HL-60/S4 (cell line): ENCODE results near the gene BLZF1.
"Not testable (repeated sequence)": the region's sequence is repeated elsewhere in the genome, so short reads cannot be mapped to it uniquely, and the experiment has no call there.

ENCODE experiments used
- in situ Hi-C: fragments of 300-500 bp; cut with MboI; formaldehyde crosslinking; loops from 2 replicates; pipeline ENCODE4 v1.14.3; 2022; ENCODE audit warnings: low sequenced_read_pairs

The BLZF1 gene, protein sequence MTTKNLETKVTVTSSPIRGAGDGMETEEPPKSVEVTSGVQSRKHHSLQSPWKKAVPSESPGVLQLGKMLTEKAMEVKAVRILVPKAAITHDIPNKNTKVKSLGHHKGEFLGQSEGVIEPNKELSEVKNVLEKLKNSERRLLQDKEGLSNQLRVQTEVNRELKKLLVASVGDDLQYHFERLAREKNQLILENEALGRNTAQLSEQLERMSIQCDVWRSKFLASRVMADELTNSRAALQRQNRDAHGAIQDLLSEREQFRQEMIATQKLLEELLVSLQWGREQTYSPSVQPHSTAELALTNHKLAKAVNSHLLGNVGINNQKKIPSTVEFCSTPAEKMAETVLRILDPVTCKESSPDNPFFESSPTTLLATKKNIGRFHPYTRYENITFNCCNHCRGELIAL

DNA sequence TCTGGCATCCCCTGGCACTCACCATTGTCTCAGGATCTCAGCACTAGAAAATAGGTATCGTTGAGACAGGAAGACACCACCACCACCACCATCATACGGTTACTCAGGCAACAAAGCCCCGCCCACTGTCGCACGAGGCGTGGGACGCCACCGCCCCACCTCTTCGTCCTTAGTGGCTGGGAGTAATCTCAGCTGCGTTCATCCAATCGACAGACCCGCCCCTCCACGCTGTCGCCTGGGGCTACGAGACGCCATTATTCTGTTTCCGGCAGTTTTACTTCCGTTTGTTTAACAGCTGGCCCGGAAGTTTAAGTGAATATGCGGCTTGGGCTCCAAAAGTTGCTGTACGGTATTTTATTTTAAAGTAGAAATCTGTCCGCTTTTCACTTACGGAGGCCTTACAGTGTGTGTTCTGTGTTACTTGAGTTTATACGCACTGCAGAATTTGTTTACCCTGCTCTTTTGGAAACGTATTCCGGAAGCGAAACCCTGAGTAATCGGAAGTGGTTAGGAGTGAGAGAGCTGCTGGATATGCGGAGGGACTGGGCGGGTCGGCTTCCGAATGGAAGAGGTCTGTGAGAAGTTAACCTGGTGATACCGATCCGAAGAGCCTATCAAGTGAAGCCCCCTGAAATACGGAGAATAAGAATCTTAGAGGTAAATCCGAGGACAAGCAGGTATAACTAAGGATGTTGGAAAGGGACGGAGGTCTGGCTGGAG lies at the start of gene BLZF1, which contains the start of gene NME7:
Gene BLZF1 (plus strand): TSS at position 510 of the 720 bp plus-strand sequence. CDS start 1,328 bp downstream, outside the sequence.
Gene NME7 (minus strand): TSS at position 112 of the 720 bp plus-strand sequence. CDS start 87 bp downstream, at position 25.
- in situ Hi-C loops = loop anchor here (25.0 kb wide), 1 partner anchor 931 kb away; no protein-coding TSS in a partner anchor

DNA sequence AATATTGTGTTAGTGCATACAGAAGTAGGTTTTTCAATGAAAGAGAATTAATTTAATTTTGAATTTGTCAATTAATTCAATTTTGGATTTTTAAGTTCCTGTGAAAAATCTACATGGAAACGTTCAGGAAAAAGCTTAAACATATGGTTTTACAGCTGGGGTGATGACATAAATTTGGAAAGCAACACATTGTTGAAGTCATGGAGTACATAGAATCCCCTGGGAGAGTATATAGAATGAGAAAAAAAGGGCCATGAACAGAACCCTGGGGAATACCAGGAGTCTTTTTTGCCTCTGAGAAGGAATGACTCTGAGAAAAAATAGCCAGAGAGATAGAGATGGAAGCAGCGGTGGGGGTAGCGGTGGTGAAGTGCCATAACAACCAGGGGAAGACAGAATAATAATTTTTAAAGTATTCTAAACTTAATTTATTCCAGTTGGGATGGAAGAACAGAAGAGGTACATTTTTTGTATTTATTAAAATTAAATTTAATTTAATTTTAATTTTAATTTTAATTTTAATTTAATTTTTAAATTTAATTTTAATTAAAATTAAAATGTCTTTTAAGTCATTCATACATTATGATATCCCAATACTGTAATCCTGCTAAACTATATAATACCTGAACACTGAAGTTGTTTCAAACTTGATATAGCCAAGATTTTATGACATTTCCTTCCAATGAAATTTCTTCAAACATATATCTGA lies 49.3 kb upstream of the BLZF1 start:
- in situ Hi-C loops = no loop called here

DNA sequence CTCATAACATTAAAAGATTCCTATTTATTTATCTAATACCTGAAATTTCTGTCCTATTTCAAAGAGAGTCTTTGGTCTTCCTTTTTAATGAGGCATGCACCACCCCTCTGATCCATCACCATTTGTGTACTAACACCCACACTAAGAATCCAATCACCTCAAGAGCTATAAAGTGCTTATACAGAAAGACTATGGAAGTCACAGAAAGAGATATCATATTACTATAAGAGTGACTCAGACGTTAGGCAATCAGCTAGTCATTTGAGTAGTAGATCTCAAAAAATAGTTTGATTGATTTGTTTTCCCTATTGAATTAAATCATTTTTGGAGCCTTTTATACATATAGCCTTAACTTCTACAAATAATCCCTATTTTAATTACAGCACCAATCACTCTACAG lies 46.5 kb upstream of the BLZF1 start:
- in situ Hi-C loops = no loop called here

DNA sequence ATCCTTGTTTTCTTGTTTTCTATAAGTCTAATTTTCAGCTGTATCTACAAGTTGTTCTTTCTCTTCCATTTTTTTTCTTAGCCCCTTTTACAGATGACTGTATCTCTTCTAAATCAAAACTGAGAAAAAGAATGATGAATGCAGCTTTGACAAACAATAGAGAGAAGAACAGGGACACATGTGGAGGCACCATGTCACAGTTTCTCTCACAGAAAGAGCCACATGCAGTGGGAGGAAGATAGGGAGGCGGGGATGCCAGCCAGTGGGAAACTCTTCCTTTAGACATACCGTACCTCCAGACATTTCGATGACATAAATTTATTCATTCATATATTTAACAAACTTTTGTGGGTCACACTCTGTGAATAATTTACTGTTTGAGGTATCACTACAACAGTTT lies 45.9 kb upstream of the BLZF1 start:
- in situ Hi-C loops = no loop called here

DNA sequence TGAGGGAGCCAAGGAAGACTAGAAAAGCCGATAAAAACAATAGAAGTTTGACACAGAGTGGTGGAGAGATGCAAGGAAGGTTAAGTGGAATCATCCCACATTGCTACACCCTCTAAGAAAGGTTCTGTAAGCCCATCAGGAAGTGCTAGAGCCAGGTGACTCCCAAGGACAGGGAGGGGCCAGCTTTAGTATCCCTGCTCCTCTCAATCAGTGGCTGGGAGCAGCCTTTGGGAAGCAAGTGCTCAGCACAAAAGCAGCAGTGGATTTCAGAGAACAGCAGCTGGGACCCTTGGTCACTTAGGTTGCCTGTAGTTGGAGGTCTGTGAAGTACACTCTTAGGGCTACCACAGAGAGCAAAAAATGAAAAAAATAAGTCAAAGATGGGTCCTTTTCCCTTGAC lies 42.9 kb upstream of the BLZF1 start:
- in situ Hi-C loops = no loop called here

DNA sequence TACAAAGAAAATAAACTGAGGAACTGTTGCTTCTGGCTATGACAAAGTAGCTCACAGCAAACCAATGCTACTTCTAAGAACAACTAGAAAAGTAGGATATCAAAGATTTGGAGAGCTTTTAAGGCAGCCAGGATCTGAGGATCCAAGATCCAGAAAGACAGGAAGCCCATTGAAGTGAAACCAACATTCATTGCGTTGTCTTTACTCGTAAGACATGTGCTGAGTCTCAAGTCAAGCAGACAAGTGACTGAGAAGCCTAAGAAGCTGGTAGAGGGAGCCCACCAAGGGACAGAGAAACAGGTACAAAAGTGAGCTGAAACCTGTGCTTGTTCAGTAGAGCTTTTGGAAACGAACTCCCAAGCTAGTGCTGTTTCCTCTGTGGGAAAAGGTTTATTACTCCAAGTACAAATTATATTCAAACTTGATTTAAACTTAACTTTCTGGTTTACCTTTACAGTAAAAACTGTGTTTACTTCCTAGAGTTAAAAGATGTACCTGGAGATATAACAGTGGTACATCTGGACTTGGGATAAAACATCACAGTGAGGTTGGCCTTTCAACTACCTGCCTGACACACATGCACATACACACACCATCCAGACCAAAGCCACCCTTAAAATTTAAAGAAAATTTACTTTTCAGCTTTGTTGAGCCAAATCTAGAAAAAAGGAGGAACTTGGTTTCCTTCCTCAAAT lies 41.6 kb upstream of the BLZF1 start:
- in situ Hi-C loops = no loop called here

DNA sequence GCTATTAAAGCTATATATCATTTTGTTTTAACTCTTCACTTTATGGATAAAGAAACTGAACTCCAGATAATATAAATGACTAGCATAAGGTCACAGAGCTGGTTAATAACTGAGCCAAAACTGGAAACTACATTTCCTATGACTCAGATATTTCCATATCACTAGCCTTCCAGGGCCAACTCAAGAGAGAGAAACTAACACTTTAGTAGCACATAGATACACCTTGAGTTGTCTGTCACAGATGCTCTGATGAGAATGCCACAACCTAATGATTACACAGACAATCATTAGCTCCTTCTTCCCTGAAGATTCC lies 41.1 kb upstream of the BLZF1 start:
- in situ Hi-C loops = no loop called here

DNA sequence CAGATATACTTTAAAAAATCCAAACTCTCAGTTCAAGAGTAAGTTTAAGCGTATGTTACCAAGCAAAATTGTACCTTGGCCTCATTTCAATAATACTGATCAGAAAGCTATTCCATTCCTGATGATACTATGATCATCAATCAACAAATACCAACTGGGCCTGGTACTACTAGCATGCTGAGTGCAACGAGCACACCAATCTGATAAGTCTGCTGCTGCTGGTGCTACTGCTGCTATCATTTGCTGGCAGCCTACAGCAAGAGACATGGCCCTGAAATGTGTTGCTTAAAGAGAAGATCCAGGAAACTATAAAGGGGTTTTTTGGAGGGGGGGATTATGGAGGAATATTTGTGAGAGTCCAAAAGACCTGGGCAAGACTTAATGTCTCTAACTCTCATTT lies 40.1 kb upstream of the BLZF1 start:
- in situ Hi-C loops = no loop called here

DNA sequence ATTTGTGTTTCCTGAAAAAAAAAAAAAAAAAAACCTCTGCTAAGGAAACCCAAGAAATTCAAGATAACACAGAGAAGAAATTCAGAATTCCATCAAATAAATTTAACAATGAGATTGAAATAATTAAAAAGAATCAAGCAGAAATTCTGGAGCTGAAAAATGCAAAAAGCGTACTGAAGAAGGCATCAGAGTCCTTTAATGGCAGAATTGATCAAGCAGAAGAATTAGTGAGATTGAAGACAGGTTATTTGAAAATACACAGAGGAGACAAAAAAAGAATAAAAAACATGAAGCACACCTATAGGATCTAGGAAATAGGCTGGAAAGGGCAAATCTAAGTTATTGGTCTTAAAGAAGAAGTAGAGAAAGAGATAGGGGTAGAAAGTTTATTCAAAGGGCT lies 38.6 kb upstream of the BLZF1 start:
- in situ Hi-C loops = no loop called here

DNA sequence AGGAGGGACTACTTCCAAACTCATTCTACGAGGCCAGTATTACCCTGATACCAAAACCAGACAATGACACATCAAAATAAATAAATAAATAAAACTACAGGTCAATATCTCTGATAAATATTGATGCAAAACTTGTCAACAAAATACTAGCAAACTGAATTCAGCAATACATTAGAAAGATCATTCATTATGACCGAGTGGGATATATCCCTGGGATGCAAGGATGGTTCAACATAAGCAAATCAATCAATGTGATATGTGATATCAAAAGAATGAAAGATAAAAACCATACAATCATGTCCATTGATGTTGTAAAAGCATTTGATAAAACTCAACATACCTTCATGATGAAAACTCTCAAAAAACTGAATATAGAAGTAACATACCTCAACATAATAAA lies 37.1 kb upstream of the BLZF1 start:
- in situ Hi-C loops = no loop called here

DNA sequence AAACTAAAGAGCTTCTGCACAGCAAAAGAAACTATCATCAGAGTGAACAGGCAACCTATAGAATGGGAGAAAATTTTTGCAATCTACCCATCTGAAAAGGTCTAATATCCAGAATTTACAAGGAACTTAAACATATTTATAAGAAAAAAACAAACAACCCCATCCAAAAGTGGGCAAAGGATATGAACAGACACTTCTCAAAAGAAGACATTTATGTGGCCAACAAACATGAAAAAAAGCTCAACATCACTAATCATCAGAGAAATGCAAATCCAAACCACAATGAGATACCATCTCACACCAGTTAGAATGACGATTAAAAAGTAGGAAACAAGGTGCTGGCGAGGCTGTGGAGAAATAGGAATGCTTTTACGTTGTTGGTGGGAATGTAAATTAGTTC lies 33.3 kb upstream of the BLZF1 start:
- in situ Hi-C loops = not testable (repeated sequence)

DNA sequence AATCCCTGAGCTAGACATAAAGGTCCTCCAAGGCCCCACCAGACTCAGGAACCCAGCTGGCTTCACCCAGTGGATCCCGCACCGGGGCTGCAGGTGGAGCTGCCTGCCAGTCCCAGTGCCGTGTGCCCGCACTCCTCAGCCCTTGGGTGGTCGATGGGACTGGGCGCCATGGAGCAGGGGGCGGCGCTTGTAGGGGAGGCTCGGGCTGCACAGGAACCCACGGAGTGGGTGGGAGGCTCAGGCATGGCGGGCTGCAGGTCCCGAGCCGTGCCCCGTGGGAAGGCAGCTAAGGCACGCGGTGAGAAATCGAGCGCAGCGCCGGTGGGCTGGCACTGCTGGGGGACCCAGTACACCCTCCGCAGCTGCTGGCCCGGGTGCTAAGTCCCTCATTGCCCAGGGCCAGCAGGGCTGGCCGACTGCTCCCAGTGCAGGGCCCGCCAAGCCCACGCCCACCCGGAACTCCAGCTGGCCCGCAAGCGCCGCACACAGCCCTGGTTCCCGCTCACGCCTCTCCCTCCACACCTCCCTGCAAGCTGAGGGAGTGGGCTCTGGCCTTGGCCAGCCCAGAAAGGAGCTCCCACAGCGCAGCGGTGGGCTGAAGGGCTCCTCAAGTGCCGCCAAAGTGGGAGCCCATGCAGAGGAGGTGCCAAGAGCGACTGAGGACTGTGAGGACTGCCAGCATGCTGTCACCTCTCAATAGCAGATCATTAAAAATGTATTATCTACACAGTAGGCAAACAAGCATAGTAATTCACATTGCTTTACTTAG lies 30.9 kb upstream of the BLZF1 start:
- in situ Hi-C loops = not testable (repeated sequence)

DNA sequence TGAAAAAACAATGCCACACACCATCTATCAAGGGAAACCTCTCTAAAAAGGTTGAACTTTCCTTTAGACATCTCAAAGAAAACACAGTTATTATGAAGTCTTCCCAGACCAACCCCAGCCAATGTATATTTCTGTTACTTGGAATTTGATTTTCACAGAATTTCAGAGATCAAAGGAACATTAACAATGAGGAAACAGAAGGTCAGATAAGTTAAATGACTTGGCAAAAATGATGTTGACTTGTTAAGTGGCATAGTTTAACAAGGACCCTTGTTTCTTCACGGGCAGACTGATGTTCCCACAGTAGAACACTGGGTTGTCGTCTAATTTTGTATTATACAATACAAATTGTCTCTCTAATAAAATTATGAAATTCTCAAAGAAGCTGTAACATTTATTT lies 29.4 kb upstream of the BLZF1 start:
- in situ Hi-C loops = no loop called here

DNA sequence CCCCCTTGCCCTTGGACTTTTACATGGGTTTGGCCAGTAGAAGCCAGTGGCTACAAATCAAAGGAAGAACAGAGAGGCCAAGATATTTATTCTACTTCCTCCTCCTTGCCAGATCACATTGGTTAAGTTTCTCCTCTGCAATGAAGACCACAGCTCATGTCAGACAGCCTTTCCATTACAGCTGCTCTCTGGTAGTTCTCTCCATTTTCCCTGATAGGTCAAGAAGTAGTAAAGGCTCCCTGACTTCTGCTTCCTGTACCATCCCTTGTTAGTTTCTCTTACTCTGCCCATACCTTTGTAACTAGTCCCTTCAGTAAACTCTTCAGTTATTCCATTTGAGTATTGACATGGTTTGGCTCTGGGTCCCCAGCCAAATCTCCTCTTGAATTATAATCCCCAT lies 28.2 kb upstream of the BLZF1 start:
- in situ Hi-C loops = loop anchor here (10.0 kb wide), 1 partner anchor 735 kb away; no protein-coding TSS in a partner anchor

DNA sequence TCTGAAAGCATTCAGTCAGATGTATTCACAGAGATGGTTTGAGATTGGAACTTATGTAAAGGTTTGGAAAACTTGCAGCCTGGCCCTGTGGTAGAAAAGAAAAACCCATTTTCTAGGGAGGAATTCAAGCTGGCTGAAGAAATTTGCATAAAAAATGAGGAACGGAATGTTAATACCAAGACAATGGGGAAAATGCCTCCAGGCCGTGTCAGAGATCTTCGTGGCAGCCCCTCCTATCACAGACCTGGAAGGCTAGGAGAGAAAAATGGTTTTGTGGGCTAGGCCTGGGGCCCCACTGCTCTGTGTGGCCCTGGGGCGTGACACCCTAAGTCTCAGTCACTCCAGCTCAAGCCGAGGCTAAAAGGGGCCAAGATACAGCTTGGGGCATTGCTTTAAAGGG lies 27.1 kb upstream of the BLZF1 start:
- in situ Hi-C loops = loop anchor here (10.0 kb wide), 1 partner anchor 736 kb away; no protein-coding TSS in a partner anchor

DNA sequence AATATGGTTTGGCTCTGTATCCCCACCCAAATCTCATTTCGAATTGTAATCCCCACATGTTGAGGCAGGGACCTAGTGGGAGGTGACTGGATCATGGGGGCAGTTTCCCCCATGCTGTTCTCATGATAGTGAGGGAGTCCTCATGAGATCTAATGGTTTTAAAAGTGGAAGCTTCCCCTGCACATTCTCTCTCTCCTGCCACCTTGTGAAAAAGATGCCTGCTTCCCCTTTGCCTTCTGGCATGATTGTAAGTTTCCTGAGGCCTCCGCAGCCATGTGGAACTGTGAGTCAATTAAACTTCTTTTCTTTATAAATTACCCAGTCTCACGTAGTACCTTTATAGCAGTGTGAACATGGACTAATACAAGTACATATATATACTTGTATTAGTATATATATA lies 25.9 kb upstream of the BLZF1 start:
- in situ Hi-C loops = loop anchor here (10.0 kb wide), 1 partner anchor 737 kb away; no protein-coding TSS in a partner anchor

DNA sequence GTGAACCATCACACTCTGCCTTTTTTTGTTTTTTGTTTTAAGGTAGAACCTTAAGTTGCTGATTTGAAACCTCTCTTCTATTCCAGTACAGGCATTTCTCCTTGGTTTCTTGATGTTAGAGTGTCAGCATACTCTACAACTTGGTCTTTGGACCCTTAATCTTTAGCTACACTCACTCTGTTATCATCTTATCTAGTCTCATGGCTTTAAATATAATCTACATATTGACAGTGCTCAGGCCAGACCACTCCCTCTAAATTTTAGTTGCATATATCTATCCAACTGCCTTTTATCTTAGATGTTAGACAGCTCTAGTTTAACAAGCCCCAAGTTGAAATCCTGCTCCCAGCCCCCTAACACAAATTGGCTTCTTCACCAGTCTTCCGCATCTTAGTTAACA lies 22.5 kb upstream of the BLZF1 start:
- in situ Hi-C loops = loop anchor here (10.0 kb wide), 1 partner anchor 741 kb away; no protein-coding TSS in a partner anchor

DNA sequence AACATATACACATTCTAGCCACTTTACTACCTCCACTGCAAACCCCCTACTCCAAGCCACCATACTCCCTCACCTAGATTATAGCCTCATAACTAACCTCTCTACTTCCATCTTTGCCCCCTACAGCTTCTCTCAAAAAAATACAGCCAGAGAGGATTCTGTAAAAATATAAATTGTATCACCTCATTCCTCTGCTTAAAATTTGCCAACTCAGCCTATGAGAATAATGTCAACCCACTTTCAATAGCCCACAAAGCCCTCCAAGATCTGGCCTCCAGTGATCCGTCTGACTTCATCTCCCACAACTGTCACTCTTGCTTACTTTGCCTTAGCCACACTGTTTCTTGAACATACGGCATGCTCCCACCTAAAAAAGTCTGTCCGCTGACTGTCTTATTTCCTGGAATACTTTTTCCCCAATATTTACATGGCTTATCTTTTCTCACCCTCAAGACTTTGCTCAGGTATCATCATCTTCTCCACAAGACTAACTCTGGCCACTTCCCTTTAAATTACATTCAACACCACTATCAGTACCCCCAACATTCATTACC lies 21.9 kb upstream of the BLZF1 start:
- in situ Hi-C loops = loop anchor here (10.0 kb wide), 1 partner anchor 741 kb away; no protein-coding TSS in a partner anchor

DNA sequence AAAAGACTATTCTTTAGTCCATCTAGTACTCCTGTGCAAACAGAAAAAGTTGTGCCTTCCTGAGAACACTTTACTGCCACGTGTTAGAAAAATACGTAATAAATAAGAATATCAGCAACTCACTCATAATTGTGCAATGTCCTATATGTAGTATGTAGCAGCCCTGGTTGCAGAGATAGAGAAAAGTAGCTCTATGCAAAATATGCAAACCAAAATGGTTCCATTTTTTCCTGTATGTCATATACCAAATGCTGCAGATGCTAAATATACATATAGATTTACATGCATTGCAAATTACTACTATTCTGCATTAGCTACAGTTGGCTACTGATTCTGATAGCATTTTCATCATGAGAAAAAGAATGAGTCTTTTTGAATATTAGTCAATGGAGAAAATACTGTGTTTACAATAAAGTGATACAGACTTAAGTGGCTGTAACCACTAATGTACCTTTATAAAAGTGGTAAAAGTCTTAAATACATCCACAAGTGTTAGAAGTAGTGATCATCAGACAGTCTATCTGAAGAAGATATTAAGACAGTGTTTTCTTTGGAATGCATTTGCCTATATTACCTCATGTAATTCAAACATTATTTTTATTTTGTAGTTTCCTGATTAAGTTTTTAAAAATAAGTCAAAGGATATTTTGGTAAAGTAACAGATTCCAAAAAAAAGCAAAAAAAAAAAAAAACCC lies 20.2 kb upstream of the BLZF1 start:
- in situ Hi-C loops = loop anchor here (10.0 kb wide), 1 partner anchor 743 kb away; no protein-coding TSS in a partner anchor
